Loucy (cell line): ENCODE results near the gene CIDEB.

ENCODE experiments used
- H2AFZ ChIP-seq: fragments of 200-600 bp; sonication (generic); 2 replicates; pipeline ENCODE4 v1.6.0; 2016; ENCODE audit warnings: antibody characterized with exemption, mild to moderate bottlenecking, low read length, moderate library complexity
- H3F3A ChIP-seq: fragments of 200-600 bp; 2 replicates; pipeline ENCODE4 v1.6.0; 2016; ENCODE audit warnings: antibody characterized with exemption, low read depth, mild to moderate bottlenecking
- H3K27me3 ChIP-seq: fragments of 200-600 bp; sonication (generic); 2 replicates; pipeline ENCODE4 v1.6.1; 2014; ENCODE audit warnings: low read length, mild to moderate bottlenecking; ENCODE audit not compliant: insufficient read depth, poor library complexity, severe bottlenecking
- H3K36me3 ChIP-seq: fragments of 200-600 bp; sonication (generic); 2 replicates; pipeline ENCODE4 v1.6.1; 2016; ENCODE audit warnings: low read length; ENCODE audit not compliant: insufficient read depth
- H3K4me1 ChIP-seq: fragments of 200-600 bp; sonication (generic); 2 replicates; pipeline ENCODE4 v1.5.1; 2014; ENCODE audit warnings: low read length, mild to moderate bottlenecking; ENCODE audit not compliant: insufficient read depth, poor library complexity, severe bottlenecking
- H3K4me2 ChIP-seq: fragments of 200-600 bp; sonication (generic); 2 replicates; pipeline ENCODE4 v1.6.0; 2014; ENCODE audit warnings: antibody characterized with exemption, low read length, low read depth, mild to moderate bottlenecking; ENCODE audit not compliant: poor library complexity, severe bottlenecking
- H3K4me3 ChIP-seq: fragments of 200-600 bp; sonication (generic); 2 replicates; pipeline ENCODE4 v1.5.1; 2014; ENCODE audit warnings: low read length, mild to moderate bottlenecking, mixed read lengths; ENCODE audit not compliant: poor library complexity, severe bottlenecking
- H3K79me2 ChIP-seq: fragments of 200-600 bp; sonication (generic); 2 replicates; pipeline ENCODE4 v1.6.1; 2014; ENCODE audit warnings: low read length; ENCODE audit not compliant: insufficient read depth
- H3K9ac ChIP-seq: fragments of 200-600 bp; sonication (generic); 2 replicates; pipeline ENCODE4 v1.6.0; 2014; ENCODE audit warnings: mild to moderate bottlenecking, low read depth, low read length, moderate library complexity; ENCODE audit not compliant: poor library complexity, severe bottlenecking
- H3K9me2 ChIP-seq: fragments of 200-600 bp; sonication (generic); replicated peaks from 2 replicates; pipeline ENCODE4 v1.6.1; 2016; ENCODE audit warnings: low read depth, low read length, mixed read lengths
- H3K9me3 ChIP-seq: fragments of 200-600 bp; sonication (generic); 2 replicates; pipeline ENCODE4 v1.6.1; 2014; ENCODE audit warnings: mild to moderate bottlenecking, antibody characterized with exemption, low read length, low read depth; ENCODE audit not compliant: insufficient read depth
- H4K20me1 ChIP-seq: fragments of 200-600 bp; sonication (generic); 2 replicates; pipeline ENCODE4 v1.6.0; 2014; ENCODE audit warnings: antibody characterized with exemption, low read length, mild to moderate bottlenecking; ENCODE audit not compliant: insufficient read depth, poor library complexity, severe bottlenecking
- EZH2phosphoT487 ChIP-seq: fragments of 200-600 bp; IDR thresholded peaks from 2 replicates; pipeline ENCODE4 v1.6.1; 2018; ENCODE audit warnings: antibody characterized with exemption, mild to moderate bottlenecking, moderate library complexity, borderline replicate concordance
- TF ChIP-seq, protein P1 (sequence below): fragments of 200-600 bp; sonication (generic); conservative IDR thresholded peaks from 2 replicates; pipeline ENCODE4 v1.5.1; 2014; ENCODE audit warnings: mild to moderate bottlenecking, antibody characterized with exemption, low read length

The CIDEB gene

DNA sequence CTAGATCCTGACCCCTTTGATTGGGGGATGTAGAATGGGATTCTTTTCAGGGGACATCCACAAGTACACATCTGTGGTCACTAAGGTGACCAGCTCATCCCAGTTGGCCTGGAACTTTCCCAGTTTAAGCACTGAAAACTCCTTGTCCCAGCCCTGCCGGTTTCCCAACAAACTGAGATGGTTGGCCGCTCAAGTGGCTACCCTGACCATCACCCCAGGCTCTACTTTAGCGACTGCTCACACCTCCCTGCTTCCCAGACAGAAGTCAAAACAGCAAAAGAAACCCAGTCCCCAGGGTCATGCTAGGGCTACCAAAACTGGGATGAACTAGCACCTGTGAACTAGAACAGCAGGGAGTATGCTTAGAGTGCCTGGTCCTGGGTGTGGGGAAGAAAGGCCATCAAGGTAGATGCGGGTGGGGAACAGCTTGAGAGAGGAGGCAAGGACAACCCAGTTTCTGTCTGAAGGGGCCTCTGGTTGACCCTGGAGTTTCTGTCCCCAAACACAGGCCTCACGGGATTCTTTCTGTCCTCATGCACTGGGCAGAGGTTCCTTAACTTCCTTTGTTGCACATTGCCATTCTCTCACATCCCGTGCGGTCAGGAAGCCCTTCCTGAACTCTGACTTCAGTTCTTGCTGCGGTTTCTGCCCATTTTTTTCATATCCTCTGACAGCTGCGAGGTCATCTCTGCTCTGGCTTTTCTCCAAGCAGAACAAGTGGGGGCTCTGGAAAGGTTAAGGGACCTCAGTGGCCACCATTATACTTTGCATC is 5.1 kb upstream of the CIDEB start:
- no peaks in the 10 kb centered on the region for H3K27me3 ChIP-seq
- no peaks in the 10 kb centered on the region for H3F3A ChIP-seq
- H3K4me1 ChIP-seq: peaks cover 24% of the 10 kb centered on the region
- no peaks in the 10 kb centered on the region for H3K79me2 ChIP-seq
- H3K9me2 ChIP-seq: no peaks in the 10 kb centered on the region
- no peak overlapping the region for H2AFZ ChIP-seq
- no peak for TF ChIP-seq EZH2phosphoT487
- peak overlapping the region; percentile 54 for H3K9ac ChIP-seq
- no peaks in the 10 kb centered on the region for H3K36me3 ChIP-seq
- H3K9me3 ChIP-seq: no peaks in the 10 kb centered on the region
- no peaks in the 10 kb centered on the region for H4K20me1 ChIP-seq
- H3K4me2 ChIP-seq: peak overlapping the region; percentile 65
- peak overlapping the region; percentile 32 for H3K4me3 ChIP-seq

DNA sequence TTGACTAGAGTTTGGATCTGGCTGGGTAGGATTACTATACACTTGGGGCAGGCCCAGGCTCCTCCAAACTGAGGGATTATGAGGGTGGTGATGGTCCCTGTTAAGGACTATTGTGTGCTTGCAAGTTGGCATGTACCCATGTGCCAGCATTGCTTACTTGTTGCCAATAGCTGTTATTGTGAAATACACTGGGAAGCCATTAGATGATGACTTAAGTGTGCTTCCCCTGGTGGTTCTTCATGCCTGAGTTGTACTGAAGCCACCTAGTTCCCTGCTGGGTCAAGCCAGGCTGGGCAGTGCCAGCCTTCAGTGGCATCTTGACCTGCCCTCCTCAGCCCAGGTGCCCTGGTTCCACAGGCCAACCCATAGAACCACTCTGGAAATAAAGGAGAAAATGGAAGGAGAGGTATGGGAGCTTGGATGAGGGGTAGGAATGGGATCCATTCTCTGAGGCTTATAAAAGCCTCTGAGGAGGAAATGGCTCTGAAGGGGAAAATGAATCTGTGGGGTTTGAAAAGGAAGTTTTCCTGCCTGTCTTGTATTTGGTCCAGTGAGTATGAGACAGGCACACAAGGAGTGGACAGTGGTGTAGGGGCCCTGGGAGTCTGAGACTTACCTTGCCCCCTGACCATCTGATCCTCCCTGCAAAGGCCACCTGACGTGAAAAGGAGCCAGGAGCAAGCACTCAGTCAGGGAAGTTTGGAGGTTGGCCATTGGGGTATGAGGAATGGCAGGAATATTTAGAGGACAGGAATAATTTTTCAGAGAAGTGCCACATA is 4.2 kb upstream of the CIDEB start:
- Histone ChIP-seq H3K27me3 (no peaks in the 10 kb centered on the region), H3F3A (no peaks in the 10 kb centered on the region), H3K4me1 (peaks cover 24% of the 10 kb centered on the region), H3K9me2 (no peaks in the 10 kb centered on the region), H3K9ac (peak overlapping the region; percentile 54), H2AFZ (no peak overlapping the region), H3K4me3 (no peak overlapping the region), H4K20me1 (no peaks in the 10 kb centered on the region), H3K9me3 (no peaks in the 10 kb centered on the region), H3K79me2 (no peaks in the 10 kb centered on the region), H3K4me2 (no peak overlapping the region), H3K36me3 (no peaks in the 10 kb centered on the region)
- TF ChIP-seq EZH2phosphoT487: no peak
- TF ChIP-seq, protein P1, sequence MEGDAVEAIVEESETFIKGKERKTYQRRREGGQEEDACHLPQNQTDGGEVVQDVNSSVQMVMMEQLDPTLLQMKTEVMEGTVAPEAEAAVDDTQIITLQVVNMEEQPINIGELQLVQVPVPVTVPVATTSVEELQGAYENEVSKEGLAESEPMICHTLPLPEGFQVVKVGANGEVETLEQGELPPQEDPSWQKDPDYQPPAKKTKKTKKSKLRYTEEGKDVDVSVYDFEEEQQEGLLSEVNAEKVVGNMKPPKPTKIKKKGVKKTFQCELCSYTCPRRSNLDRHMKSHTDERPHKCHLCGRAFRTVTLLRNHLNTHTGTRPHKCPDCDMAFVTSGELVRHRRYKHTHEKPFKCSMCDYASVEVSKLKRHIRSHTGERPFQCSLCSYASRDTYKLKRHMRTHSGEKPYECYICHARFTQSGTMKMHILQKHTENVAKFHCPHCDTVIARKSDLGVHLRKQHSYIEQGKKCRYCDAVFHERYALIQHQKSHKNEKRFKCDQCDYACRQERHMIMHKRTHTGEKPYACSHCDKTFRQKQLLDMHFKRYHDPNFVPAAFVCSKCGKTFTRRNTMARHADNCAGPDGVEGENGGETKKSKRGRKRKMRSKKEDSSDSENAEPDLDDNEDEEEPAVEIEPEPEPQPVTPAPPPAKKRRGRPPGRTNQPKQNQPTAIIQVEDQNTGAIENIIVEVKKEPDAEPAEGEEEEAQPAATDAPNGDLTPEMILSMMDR: no peak

DNA sequence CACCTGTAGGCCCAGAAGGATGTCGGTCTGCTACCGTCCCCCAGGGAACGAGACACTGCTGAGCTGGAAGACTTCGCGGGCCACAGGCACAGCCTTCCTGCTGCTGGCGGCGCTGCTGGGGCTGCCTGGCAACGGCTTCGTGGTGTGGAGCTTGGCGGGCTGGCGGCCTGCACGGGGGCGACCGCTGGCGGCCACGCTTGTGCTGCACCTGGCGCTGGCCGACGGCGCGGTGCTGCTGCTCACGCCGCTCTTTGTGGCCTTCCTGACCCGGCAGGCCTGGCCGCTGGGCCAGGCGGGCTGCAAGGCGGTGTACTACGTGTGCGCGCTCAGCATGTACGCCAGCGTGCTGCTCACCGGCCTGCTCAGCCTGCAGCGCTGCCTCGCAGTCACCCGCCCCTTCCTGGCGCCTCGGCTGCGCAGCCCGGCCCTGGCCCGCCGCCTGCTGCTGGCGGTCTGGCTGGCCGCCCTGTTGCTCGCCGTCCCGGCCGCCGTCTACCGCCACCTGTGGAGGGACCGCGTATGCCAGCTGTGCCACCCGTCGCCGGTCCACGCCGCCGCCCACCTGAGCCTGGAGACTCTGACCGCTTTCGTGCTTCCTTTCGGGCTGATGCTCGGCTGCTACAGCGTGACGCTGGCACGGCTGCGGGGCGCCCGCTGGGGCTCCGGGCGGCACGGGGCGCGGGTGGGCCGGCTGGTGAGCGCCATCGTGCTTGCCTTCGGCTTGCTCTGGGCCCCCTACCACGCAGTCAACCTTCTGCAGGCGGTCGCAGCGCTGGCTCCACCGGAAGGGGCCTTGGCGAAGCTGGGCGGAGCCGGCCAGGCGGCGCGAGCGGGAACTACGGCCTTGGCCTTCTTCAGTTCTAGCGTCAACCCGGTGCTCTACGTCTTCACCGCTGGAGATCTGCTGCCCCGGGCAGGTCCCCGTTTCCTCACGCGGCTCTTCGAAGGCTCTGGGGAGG is 3.1 kb upstream of the CIDEB start, which contains the start of gene LTB4R:
TSS of gene LTB4R (plus strand) at position 857 of the 959 bp plus-strand sequence. CDS start 4,150 bp downstream, outside the sequence.
- peak within 1 kb of the TSS; percentile 54 for H3K9ac ChIP-seq
- no peak within 1 kb of the TSS for H3K4me2 ChIP-seq
- H3K36me3 ChIP-seq: peaks cover 9% of the 10 kb centered on the region; the same call in 1 of the 2 replicates
- H3K79me2 ChIP-seq: no peaks in the 10 kb centered on the region
- TF ChIP-seq EZH2phosphoT487: no peak
- TF ChIP-seq, protein P1: no peak
- no peaks in the 10 kb centered on the region for H3F3A ChIP-seq
- H3K27me3 ChIP-seq: no peaks in the 10 kb centered on the region
- H3K4me3 ChIP-seq: no peak within 1 kb of the TSS
- H3K9me3 ChIP-seq: no peaks in the 10 kb centered on the region
- no peak within 1 kb of the TSS for H2AFZ ChIP-seq
- peaks cover 24% of the 10 kb centered on the region for H3K4me1 ChIP-seq
- H4K20me1 ChIP-seq: no peaks in the 10 kb centered on the region
- no peaks in the 10 kb centered on the region for H3K9me2 ChIP-seq
